SHP77 (cell line): Measurements from ENCODE around the gene KCNJ6.
"Not testable (repeated sequence)": the region's sequence is repeated elsewhere in the genome, so short reads cannot be mapped to it uniquely, and the experiment has no call there.

Experiments used
- DNase-seq, 2 experiments: peaks; one replicate each; lab custom pipeline; 2025; lab: John Stamatoyannopoulos, UW

KCNJ6 gene, protein sequence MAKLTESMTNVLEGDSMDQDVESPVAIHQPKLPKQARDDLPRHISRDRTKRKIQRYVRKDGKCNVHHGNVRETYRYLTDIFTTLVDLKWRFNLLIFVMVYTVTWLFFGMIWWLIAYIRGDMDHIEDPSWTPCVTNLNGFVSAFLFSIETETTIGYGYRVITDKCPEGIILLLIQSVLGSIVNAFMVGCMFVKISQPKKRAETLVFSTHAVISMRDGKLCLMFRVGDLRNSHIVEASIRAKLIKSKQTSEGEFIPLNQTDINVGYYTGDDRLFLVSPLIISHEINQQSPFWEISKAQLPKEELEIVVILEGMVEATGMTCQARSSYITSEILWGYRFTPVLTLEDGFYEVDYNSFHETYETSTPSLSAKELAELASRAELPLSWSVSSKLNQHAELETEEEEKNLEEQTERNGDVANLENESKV

DNA sequence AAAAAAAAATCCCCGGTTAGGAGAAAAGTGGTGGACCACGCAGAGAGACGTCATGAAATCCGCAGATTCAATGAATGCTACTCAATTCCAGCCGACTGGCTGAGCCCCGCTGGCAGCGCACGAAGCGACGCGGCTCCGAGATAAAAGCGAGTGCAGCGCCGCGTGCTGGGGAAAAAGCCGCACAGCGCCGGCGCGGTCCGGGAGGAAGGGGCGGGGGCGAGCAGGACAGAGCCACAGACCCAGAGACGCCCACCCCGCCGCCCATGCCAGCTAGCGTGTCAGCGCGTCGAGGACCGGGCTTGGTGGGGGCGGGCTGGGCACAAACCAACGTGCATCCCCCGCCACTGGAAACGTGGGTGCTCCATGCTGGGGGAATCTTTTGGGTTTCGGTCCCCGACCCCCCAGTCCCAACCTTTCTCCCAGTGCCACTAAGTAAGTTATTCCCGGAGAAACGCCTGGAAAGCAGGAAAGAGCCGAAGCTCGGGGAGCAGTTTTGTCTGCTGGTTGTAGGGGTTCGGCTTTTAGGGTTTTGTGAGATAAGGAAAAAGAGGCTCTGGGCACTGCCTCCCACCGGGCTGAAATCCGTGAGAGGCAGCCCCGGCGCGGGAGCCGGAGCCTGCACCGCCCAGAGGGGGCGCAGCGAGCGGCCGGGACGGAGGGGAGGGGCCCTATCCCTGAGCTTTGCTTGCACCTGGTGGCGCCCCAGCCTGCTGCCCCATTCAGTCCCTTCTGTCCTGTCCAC lies at the start of gene KCNJ6:
TSS of gene KCNJ6 (minus strand) at position 148 of the 742 bp plus-strand sequence. CDS start 75,775 bp downstream, outside the sequence.
- DNase-seq, result peak; percentile 72 to 85

DNA sequence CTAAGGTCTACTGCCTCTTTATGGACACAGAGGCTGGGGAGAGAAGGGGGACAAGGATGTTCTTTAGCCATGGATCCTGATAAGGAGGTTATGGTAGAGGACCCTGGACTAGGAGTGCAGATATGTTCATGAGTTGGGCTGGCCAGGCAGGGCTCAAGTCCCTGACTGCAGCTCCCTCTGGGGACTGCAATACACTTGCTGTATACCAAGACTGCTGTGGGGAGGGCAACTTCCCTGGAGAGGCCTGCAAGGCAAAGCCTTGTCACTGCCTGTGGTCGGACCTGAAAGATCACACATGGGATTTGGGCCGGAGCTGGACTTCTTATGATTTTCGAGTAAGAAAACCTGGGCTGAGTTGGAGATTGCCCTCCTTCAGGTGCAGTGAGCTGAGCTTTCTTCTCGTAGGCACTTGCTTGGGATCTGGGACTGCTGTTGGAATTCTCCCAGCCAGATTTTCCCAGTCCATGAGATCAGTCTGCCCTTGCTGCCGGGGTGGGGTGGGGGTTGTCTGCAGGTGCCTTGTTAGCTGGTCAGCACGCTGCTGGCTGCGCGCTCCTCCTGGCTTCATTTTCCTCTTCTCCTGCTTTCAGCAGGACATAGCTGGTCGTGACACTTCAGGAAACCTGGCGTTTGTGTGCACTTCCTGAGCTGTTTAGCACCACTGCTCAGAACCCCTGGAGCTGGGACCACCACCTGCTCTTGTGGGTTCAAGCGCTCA lies 49.0 kb upstream of the KCNJ6 start:
- DNase-seq, result no peak

DNA sequence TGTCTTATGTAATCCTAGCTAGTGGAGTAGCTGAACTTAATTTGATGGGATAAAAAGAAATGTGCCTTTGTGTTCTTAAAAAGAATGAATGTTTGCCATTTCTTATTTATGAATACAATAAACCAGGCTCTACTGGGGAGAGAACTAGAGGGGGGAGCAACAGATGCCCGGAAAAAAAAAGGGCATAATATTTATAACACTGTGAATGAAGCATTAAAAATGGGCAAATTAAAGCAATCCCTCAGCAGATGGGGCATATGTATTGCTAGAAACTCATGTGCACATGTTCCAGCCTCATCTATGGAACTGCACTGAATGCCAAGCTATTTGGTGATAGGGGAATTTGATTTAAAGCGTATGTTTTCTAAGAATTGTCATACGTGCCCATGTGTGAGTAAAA lies 42.3 kb upstream of the KCNJ6 start:
- DNase-seq, result no peak

DNA sequence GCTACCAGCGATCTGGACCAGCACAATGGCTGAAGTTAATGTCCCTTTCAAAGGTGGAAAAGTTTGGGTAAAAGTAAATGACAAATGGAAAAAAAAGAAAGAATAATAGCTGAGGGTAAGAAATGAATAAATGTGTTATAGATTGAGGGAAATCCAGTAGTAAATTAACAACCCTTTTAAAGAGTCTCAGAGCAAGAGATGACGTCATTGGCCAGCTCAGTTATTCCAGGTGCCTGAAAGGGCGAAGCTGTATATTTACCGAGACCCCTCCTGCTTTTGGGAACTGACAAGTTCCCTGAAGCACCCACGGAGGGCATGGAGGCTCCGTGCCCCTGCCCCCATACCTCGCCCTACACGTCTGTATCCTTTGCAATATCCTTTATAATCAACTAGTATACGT lies 40.5 kb upstream of the KCNJ6 start:
- no peak for DNase-seq

DNA sequence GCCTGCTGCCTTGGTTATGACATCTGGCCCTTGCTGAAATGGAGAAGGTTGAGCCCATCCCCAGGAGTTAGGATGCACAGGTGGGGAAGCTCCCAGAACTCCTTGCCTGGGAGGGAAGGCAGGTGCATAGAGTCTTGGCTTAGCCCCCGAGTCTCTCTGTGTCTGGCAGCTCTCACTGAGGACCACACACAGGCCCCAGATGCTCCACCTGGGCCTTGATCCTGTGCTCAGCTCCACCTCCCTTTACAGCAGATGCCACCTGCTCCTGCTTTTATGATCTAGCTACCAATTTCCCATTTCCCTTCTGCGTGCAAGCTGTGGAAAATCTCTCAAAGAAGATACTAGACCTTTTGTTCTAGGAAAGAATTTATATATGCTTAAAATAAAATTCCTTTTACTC lies 28.8 kb upstream of the KCNJ6 start:
- peak in 1 of 2 experiments; percentile 18 for DNase-seq

DNA sequence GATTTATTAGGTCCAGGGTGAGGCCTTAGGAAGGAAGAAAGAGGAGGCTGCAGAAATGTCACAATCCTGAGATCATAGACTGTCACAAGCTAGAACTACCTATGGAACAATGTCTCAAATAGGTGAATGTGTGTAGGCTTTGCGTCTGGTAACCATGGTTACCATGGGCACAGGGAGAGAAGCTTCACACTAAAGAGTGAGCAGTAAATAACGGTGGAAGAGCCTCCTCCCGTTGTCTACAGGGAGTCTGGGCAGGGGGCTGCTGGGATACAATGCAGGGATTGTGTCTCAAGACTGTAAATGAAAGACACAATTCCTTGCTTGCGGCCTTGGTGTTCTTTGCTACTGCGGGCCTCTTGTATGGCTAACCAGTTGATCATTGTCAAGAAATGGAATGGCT lies 28.2 kb upstream of the KCNJ6 start:
- DNase-seq, result no peak

DNA sequence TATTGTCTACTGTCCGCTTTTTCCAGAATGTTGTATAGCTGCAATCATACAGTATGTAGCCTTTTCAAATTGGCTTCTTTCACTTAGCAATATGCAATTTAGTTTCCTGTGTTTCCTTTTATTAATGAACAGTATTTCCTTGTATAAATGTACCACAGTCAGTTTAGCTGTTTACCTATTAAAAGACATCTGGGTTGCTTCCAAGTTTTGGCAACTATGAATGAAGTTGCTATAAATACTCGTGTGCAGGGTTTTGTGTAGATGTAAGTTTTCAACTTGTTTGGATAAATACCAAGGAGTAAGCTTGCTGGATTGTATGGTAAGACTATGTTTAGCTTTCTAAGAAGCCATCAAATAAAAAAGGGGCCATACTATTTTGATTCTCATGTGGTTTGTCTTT lies 24.4 kb upstream of the KCNJ6 start:
- no peak for DNase-seq

DNA sequence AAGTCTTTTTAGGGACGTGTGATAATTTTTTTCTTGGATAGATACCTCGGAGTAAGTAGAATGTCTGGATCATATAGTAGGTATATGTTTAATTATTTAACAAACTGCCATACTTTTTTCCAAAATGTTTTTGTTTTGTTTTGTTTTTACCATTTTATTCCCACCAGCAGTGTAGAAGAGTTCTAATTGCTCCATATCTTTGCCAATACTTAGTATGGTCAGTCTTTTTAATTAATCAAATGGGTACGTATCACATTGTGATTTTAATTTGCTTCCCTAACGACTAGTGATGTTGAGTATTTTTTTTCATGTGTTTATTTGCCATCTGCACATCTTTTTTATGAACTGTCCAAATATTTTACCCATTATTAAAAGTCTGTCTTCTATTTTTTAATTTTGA lies 23.6 kb upstream of the KCNJ6 start:
- no peak for DNase-seq

DNA sequence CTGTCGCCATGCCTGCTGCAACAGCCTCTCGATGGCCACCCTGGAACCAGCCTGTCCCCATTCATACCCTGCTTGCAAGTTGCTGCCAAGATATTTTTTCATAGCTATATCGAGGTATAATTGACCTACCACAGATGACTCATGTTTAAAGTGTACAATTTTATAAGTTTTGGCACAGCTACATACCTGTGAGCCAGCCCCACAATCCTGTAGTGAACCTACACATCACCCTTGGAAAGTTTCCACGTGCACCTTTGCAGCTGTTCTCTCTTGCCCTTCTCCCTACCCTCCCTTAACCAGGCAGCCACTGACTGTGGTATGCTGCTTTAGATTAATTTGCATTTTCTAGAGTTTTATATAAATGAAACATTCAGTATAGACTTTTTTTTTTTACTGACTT lies 23.0 kb upstream of the KCNJ6 start:
- no peak for DNase-seq

DNA sequence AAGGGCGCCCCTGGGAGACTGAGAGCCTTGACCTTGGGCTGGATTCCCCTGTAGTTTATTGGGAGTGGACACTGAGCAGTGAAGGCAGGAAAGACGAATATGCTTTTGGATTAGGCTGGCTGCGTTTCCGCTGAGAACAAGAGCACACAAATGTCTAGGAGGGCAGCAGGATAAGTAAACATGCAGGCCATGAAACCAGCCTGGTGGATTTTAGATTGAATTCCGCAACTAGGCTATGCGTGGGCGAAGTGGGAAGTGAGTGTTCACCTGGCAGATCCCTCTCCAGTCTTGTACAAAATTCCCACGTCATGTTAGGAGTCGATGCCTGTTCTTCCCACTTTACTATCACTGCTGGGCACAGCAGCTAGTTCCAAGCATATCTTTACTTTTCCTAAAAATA lies 21.4 kb upstream of the KCNJ6 start:
- DNase-seq, result peak; percentile 3 to 14

DNA sequence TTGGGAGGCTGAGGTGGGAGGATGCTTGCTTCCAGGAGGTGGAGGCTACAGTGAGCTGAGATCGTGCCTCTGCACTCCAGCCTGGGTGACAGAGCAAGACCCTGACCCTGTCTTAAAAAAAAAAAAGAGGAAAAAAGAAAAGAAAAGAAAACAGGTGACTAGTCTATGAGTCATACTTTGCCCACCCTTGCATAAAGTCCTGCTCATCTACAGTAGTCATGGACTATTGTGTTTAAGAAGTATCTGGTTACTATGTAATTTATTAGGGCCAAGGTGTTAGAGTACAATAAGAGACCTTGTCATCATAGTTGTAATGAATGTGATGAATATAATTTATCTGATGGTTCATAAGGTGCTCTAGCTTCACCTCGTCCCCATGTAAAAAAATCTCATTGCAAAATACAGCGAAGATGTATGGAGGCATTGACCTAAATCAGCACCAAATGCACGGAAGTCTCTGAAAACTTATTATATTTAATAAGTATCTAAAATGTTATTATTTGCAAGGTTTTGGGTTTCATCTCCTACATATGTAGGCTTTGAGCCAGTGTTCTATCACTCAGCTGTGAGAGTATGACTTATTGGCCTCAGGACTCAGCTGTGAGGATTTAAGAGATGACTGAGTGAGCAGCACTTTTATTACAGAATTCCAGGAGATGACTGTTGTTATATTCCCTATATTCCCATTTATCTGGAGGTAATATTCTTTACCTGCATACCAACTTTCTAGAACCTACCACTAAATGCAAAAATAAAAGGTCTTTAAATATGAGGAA lies 19.9 kb upstream of the KCNJ6 start:
- no peak for DNase-seq

DNA sequence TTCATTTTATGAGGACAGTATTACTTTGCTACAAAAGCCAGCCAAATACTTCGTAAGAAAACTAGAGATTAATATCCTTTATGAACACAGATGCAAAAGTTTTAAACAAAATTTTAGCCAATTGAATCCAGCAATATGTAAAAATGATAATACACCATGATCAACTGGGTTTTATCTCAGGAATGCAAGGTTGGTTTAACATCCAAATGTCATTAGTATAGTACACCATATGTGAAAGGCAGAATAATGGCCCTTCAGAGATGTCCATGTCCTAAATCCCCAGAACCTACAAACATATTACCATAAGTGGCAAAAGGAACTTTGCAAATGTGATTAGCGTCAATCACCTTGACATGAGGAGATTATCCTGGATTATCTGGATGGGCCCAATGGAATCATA lies 16.7 kb upstream of the KCNJ6 start:
- no peak for DNase-seq

DNA sequence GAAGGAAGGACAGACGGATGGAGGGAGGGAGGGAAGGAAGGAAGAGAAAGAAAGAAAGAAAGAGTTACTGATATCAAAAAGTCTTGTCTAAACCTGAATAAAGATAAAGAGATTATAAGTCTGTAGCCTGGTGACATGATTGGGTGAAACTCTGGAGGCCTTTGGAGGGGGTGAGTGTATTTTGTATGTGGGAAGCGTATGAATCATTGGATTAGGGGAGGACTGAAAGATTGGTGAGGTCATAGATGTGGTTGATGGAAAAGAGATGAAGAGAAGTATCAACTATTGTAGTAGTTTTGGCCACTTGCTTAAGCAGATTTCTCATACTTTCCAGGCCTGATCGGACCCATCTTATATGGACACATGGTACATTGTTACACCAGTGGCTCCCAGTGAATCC lies 11.5 kb upstream of the KCNJ6 start:
- DNase-seq, result no peak

DNA sequence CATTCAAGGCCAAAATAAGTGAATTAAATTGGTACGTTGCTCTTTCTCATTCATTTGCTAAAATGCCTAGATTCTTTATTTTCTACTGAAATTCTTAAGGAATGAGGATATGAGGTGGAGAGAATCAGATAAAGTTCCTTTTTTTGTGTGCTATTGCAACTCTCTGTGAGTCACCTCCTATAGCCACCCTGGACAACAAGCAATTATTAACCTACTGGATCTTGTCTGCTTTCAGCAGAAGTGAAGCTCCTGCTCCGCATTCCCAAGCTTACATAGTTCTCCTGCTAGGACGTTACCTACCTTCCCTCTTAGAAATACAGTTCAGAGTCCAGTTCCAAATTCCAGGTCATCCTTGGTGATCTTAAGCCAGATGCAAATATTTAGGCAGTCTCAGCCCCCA lies 4.8 kb upstream of the KCNJ6 start:
- DNase-seq, result no peak

DNA sequence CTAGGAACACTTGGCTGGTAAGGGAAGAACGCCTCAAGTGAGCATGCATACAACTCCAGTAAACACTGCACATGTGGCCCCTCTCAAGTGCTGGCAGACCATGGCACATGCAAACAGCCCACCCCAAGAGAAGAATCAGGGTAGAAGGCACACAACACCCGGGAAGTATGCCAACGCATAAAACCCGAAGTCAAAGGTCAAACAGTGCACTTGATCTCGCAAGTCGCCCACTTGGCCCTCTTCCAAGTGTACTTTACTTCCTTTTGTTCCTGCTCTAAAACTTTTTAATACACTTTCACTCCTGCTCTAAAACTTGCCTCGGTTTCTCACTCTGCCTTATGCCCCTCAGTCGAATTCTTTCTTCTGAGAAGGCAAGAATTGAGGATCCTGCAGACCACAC lies 4.0 kb upstream of the KCNJ6 start:
- not testable (repeated sequence) for DNase-seq

DNA sequence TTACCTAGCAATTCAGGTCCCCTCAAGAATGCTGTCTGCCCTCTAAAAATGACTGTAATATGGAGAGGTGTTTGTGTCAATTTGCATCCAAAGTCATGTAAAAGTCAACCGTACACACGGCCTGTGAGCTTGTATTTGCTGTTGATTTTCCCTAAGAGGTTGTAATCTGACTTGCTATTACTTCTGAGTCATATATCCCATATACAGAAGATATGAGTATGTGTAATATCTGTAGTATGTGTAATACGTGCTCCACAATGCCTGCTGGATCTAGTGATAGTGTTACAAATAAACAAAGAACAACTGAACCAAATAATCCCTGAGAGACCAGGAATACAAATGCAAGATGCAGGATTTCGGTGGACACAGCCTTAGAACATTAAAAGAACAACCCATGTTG lies 1.4 kb upstream of the KCNJ6 start:
- no peak for DNase-seq

DNA sequence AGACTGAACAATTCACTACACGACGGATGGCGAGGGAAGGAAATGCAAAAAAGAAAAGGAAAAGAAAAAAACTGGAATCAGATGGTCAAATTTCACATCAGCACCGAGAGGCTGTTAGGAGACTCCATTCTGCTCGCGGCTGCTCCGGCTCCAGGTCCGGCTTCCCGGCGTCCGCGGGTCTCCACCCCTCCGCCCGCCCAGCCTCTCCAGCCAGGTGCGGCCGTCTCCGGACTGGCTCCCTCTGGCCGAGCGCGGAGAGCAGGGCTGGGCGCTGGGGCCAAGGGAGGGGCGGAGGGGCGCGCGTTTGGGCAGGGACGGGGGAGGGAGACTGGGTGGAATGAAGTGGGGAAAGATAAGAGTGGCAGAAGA lies 332 bp downstream of the KCNJ6 start:
- peak; percentile 55 to 72 for DNase-seq

DNA sequence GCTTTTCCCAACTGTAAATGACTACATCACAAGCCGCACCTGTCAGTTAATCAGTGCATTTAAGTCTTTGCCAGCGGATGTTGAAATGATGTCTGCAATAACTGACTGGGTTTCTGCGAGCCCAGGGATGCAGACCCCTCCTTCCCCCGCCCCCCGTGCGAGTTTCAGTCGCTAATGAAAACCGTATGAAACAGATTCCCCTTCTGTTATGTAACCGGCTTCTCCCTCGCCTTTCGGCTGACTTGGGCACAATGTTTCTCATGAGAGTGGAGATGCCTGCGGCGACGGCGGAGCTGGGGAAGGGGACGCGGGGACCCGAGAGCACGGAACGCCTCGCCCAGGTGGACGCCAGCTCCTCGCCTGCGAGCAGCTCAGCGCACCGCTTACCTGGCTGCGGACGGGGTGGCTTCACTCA lies 753 bp downstream of the KCNJ6 start:
- DNase-seq, result peak in 1 of 2 experiments; percentile 40

DNA sequence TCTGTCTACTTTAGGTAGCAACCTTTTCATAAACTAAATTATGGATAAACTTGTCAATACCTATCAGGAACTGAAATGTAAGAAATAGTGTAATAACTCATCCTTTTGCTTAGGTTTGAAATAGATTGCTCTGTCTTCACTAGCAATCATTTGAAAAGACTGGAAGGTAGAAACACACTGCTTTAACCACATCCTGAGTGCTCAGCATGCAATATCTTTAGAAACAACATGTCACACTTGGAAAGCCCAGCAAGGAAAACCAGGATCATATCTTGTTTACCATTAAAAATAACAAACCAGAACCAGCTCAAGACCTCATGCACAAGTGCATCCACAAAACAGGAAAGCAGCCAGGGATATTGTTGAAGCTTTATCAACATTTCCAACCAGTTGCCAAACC lies 3.6 kb downstream of the KCNJ6 start:
- DNase-seq, result no peak

DNA sequence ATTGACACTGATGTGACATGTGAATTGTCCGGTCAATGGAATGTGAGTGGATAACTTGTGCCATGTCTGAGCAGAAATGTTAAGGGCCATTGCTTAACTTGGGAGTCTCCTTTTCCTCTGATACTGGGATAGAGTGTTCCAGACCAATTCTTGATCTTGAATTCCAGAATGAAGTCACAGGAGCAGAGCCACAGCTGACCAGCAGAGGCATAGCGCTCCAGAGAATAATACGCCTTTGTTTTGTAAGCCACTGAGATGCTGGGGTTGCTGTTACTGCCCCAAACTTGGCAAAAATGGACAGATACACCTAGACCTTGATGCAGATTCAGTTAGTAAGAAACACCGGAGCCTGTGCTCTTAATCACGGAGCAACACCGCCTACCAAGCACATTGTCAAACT lies 6.3 kb downstream of the KCNJ6 start:
- no peak for DNase-seq

DNA sequence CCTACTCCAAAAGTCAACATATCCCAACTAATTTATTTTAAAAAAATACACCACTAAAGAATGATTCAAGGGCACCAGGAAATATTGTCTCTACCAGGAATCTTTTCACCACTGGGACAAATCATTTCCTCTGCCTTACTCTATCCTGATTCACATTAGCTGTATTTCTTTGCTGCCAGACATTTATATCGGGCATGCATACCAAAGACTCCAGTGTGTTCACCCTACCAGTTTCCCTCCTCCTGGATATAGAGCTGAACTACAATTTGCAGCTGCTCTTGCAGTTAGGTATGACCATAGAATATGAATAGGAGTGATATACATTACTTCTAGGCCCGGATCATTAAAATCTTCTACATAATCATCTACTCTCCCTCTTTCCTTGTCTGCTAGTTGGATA lies 7.6 kb downstream of the KCNJ6 start:
- DNase-seq, result no peak

DNA sequence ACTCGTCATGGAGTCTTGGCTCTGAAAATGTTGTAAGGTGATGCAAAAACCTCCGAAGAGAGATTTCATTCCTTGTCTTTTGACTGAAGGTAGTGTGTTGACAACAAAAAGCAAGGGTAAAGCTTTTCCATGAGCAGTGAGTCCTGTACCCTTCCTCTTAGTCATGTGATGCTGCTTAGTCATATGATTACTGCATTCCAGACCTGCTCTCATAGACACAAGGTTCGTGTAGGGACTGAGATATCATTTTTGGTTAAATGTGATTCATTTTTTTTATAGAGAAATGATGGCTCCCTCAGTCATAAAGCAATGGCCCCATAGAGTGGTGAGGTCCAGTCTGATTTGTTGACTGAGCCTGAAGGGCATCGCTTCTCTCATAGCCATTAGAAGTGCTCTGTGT lies 9.2 kb downstream of the KCNJ6 start:
- DNase-seq, result no peak
